HG03460 (cell line): ENCODE results near the gene FBN2.
"Not testable (repeated sequence)": the region's sequence is repeated elsewhere in the genome, so short reads cannot be mapped to it uniquely, and the experiment has no call there.

Experiments used
- ATAC-seq: cut with Tn5 transposase; IDR thresholded peaks from one replicate; pipeline ENCODE4 v1.9.1; 2021; ENCODE audit not compliant: unreplicated experiment

The FBN2 gene

GRCh38 chr5:128535251-128535650, 2.8 kb downstream of the FBN2 start:
- ATAC-seq: no peak

DNA sequence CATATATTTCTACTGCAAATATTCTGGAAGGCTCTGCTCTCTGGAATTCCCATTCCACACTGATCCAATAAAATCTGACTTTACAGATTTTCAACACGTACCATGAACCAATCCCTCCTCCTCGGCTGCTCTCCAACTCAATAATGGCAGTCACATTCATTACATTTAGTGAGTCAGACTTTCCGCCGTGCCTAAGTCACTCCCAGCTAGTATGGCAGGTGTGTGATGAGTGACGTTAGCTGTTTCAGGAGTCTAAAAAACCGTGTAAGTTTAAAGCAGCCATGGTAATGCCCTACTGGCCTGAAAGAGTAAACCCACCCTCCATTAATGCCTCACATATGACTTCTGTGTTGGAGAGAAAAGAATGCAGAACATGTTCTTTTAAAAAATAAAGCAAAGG, 3.3 kb downstream of the FBN2 start:
- no peak for ATAC-seq

- no peak for ATAC-seq
These were observed 5.3 kb downstream of the FBN2 start for GRCh38 chr5:128532776-128533175.

DNA sequence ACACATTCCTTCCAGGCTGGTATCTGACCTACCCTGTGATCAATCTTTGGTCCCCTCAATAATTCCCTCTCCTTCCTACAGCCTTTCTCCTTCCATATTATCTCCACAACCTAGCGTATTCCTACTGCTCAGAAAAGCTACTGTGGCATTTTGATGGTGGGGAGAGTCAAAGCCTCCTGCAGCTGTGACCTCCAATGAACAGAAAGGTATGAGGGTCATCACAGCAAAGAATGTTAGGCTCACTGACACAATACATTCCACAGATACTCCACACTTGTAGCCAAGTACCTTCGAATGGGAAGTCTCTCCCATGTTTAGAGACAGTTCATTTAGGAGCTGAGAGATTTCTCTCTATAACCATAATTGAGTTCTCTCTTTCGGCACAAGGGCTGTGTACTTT, 5.9 kb downstream of the FBN2 start:
- no peak for ATAC-seq

DNA sequence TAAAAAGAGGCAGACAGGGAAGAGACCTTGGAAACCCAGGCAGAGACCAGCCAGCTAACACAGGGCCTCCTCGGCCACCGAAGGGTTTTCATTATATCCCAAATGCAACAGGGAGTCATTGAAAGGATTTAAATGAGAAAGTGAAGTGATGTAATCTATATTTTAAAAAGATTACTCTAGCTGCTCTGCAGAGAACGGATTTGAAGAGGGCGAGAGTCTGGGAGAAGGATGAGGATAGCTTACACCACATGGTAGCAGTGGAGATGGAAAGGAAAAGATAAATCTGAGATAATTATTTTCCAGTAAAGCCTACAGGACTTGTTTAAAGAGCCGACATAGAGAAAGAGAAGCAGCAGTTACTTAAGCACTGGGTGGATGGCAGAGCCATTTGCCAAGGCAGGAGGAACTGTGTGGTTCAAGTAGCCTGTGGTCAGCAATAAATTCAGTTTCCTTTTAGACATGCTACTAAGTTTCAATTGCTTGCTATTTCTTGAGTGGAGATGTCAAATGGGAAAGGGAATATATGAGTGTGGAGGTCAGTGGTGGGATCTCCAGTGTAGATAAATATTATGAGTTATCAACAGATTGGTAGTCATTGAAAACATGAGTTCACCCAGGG, 9.3 kb downstream of the FBN2 start:
- ATAC-seq: no peak

DNA sequence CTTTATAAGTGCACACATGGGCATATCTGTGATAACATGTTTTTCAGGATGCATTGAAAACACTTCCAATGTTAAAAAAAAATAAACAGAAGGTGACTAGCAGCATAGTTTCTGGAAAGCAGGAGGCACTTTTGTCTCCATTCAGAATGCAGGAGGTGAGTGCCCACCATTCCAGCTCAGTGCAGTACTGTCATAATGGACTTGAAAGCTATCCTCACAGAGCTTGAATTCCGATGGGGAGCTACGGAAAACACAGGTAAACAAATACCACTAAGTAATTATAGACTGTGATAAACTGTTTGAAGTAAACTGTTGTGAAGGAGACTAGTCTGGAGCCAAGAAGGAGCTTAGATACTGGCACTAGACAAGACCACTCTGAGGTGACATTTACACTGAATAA, 9.9 kb downstream of the FBN2 start:
- no peak for ATAC-seq

- ATAC-seq: no peak
These were observed 11.0 kb downstream of the FBN2 start for GRCh38 chr5:128527077-128527476.

GRCh38 chr5:128522336-128522735, 15.7 kb downstream of the FBN2 start:
- ATAC-seq: no peak

DNA sequence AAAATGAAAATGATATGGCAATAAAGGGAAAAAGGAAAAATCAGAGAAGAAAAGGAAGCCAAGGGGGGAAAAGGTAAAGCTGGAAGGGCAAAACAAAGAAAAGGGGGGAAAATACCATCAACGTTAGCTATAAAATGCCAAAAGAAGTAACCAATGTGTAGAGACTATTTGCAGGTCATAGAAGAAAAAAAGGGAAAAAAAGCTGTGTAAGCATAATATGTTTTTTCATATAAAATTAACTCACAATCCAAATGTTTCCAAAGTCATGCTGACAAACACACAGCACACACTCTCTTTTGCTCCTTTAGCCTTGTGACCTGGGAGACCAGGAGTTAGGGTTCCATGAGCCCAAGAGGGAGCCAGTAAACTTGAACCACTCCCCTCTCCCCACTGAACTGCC, 18.2 kb downstream of the FBN2 start:
- ATAC-seq: no peak

GRCh38 chr5:128516978-128517377, 21.1 kb downstream of the FBN2 start:
- ATAC-seq: no peak

DNA sequence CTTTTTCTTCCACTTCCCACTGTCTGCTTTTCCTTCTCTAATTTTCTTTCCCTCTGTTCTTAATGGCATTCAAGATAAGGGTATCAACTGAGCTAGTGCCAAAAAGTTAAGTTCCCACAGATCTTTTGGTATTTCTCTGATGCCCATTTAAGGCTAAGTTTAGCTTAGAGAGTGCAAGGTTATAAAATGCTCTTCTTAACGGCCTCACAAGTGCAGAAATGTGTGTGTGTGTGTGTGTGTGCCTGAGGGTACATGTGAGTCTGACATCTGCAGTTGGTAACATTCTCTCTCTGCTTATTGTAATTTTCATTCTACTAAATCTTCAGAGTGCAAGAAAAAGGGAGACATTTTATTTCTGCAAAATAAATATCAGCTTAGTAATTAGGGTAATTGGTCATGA, 24.2 kb downstream of the FBN2 start:
- no peak for ATAC-seq

DNA sequence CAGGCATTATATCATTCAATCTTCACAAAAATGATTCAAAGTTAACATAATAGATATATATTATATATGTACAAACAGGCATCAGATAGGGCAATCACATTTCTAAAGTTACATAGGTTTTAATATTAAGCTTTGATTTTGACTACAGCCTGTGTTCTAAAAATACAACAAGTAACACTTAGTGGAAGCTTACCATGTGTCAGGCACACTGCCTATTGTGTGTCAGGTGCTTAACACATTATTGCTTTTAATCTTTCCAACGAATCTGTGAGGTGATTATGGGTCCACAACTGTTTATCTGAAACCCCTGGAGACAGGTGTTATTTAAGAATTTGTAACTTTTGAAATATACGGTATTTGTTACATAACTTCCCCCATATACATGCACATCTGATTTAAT, 25.2 kb downstream of the FBN2 start:
- no peak for ATAC-seq

GRCh38 chr5:128506643-128507042, 31.4 kb downstream of the FBN2 start:
- ATAC-seq: no peak

- ATAC-seq: not testable (repeated sequence)
These were observed 34.3 kb downstream of the FBN2 start for GRCh38 chr5:128503727-128504126.

- no peak for ATAC-seq
These were observed 39.1 kb downstream of the FBN2 start for GRCh38 chr5:128498844-128499455.

DNA sequence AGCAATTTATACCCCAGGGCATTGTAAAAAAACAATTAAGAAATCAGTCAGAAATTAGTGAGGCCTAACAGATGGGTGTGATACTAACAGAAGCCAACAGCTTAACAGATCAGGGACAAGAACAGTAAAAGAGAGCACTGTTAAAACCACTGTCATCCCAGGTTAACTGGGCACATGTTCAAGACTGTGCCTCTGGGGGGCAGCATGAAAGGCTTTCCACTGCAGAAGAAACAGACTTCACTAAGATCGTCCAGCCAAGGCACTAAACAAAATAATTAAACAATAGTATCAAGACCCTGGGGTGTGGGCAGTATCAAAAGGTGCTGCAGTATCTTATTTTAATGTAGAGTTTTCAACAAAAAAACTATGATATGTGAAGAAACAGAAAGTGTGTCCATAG, 43.5 kb downstream of the FBN2 start:
- ATAC-seq: no peak

- no peak for ATAC-seq
These were observed 44.3 kb downstream of the FBN2 start for GRCh38 chr5:128493657-128494329.

- ATAC-seq: no peak
These were observed 46.8 kb downstream of the FBN2 start for GRCh38 chr5:128491291-128491690.

DNA sequence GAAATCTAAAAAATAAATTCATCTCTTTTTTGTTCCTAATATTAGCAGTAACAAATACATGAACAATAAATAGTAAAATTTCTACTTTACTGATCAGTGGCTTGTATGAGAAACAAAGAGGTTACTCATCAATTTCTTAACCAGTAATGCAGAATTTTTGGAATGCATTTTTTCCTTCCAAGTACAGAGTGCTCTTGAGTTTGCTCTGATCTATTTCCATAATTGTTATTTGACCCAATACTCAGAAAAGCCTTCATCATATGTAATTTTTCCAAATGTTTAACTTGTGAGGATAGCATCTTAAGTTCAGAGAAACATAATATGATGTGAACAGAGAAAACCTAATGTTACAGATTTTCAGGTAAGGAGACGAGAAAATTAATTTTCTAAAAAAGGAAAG, 47.3 kb downstream of the FBN2 start:
- ATAC-seq: no peak

GRCh38 chr5:128487041-128487440, 51.0 kb downstream of the FBN2 start:
- ATAC-seq: no peak

DNA sequence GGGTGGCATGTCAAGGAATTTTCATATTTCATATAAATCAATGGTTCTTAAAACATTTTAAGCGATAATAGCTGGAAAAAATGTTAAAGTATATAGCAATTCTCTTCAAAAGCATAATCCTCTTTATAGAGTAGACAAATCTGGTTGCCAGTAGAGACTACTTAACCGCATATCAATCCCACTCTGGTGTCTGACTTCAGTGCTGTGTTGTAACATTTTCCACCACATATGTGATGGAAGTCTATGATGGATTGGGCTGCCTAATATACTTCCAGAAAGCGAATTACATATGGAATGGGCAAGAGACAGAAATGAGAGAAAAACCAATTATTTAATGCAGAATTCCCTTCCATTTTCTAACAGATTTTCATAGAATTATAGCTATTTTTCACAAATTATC, 54.3 kb downstream of the FBN2 start:
- ATAC-seq: no peak

DNA sequence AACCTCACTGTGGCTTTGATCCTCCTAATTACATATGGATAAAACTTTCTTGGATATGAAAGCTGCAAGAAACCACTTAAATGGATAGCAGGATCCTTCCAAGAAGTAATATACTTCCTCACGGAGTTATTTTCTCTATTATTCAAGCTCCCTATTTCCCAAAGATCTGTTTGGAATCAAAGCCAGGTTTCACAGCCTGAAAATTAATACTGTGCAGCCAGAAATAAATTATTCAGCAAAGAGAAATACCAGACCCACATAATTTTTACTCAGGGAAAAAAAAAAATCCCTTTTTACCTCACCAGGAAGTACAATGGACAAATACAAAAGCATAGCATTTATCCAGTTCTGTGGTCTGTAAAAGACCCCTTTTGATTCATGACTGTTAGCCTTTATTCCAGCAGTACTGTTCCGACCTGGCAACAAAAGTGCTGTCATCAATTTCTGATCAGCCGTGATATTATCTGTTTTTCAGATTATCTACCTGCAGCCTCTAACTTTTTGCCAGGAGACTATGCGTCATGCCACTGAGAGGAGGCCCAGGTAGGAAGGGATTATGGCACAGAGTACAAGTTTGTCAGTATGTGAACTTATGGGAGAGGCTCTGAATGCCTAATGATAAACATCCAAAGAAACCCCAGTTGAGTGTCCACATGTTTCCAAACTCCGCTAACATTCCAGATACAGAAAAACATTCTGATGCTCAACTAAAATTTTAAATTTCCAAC, 57.0 kb downstream of the FBN2 start:
- ATAC-seq: no peak
